ENCODE results near the gene FKBP8.
"Not testable (repeated sequence)": the region's sequence is repeated elsewhere in the genome, so short reads cannot be mapped to it uniquely, and the experiment has no call there.

Gene FKBP8

GRCh38 chr19:18522862-18523440 is 20.4 kb downstream of the FKBP8 start:
- not testable (repeated sequence) for H3K4me3 ChIP-seq (ENCODE audit: low read length); H3K9me3 ChIP-seq (ENCODE audit: low read length); H3K27me3 ChIP-seq (ENCODE audit: insufficient read depth, low read length); H2AFZ ChIP-seq (ENCODE audit: low read depth, low read length); H3K36me3 ChIP-seq (ENCODE audit: insufficient read depth, low read length)
- H3K4me1 ChIP-seq (ENCODE audit: insufficient read depth, low read length) = peaks cover 13% of the 10 kb centered on the region

- Histone ChIP-seq H3K36me3 (ENCODE audit: insufficient read depth, low read length) (no peaks in the 10 kb centered on the region), H3K9me3 (ENCODE audit: low read length) (no peaks in the 10 kb centered on the region), H3K4me3 (ENCODE audit: low read length) (peak overlapping the region; percentile 95), H3K4me1 (ENCODE audit: insufficient read depth, low read length) (peaks cover 13% of the 10 kb centered on the region), H3K27me3 (ENCODE audit: insufficient read depth, low read length) (no peaks in the 10 kb centered on the region), H2AFZ (ENCODE audit: low read depth, low read length) (no peak overlapping the region)
Observed at GRCh38 chr19:18522124-18522861, 21.1 kb downstream of the FKBP8 start.

- H3K4me3 ChIP-seq (ENCODE audit: low read length) = peak within 1 kb of the TSS; percentile 95
- H3K4me1 ChIP-seq (ENCODE audit: insufficient read depth, low read length) = peaks cover 13% of the 10 kb centered on the region
- H2AFZ ChIP-seq (ENCODE audit: low read depth, low read length) = peak within 1 kb of the TSS; percentile 71
- no peaks in the 10 kb centered on the region for H3K27me3 ChIP-seq (ENCODE audit: insufficient read depth, low read length)
- no peaks in the 10 kb centered on the region for H3K36me3 ChIP-seq (ENCODE audit: insufficient read depth, low read length)
- no peaks in the 10 kb centered on the region for H3K9me3 ChIP-seq (ENCODE audit: low read length)
Observed at GRCh38 chr19:18521692-18522123, 21.7 kb downstream of the FKBP8 start, which contains the start of gene ELL. Gene ELL (minus strand): TSS chr19:18522070. CDS start chr19:18522055, 15 bp downstream.

DNA sequence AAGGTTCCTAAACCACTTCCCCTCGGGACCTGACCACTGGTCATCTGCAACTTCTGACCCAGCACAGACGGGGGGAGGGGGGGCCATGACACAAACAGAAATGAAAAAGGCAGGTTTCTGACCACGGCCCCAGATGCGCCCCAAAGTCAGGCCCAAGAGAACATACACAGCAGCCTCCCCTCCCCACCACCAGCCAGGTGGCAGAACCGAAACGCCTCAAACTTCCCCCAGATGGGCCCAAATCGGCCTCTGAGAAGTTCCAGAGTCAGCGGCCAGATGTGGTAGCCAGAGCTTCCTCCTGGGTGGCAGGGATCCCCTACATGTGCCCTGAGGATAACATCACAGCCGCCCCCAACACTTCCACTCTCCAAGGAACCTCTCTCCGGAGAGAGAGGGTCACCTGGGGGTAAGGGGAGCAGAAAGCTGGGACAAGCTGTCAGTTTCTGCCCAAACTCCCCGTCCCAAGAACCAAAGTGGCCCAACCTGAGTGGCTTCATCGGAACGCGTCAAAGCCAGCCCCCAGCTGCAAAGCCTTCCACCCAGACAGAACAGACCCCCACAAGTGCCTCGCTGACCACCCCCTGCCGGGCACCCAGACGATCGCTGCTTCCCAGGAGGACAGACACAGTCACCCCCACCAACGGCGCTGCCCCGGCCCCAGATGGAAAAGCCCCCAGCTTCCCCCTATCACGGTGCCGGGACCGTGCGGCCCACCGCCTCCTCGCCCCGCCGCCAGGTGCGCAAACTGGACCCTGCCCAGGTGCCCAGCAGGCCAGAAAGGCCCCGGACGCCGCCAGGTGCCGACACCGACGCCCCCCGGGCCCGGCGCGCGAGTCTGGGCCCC is 22.3 kb downstream of the FKBP8 start:
- Histone ChIP-seq H3K9me3 (ENCODE audit: low read length) (no peaks in the 10 kb centered on the region), H3K4me3 (ENCODE audit: low read length) (peak overlapping the region; percentile 95), H3K36me3 (ENCODE audit: insufficient read depth, low read length) (no peaks in the 10 kb centered on the region), H3K4me1 (ENCODE audit: insufficient read depth, low read length) (peaks cover 13% of the 10 kb centered on the region), H3K27me3 (ENCODE audit: insufficient read depth, low read length) (no peaks in the 10 kb centered on the region), H2AFZ (ENCODE audit: low read depth, low read length) (peak overlapping the region; percentile 71)

GRCh38 chr19:18519962-18520847 is 23.2 kb downstream of the FKBP8 start:
- Histone ChIP-seq H3K36me3 (ENCODE audit: insufficient read depth, low read length) (no peaks in the 10 kb centered on the region), H2AFZ (ENCODE audit: low read depth, low read length) (no peak overlapping the region), H3K4me1 (ENCODE audit: insufficient read depth, low read length) (peaks cover 18% of the 10 kb centered on the region), H3K9me3 (ENCODE audit: low read length) (no peaks in the 10 kb centered on the region), H3K4me3 (ENCODE audit: low read length) (peak overlapping the region; percentile 95), H3K27me3 (ENCODE audit: insufficient read depth, low read length) (no peaks in the 10 kb centered on the region)

DNA sequence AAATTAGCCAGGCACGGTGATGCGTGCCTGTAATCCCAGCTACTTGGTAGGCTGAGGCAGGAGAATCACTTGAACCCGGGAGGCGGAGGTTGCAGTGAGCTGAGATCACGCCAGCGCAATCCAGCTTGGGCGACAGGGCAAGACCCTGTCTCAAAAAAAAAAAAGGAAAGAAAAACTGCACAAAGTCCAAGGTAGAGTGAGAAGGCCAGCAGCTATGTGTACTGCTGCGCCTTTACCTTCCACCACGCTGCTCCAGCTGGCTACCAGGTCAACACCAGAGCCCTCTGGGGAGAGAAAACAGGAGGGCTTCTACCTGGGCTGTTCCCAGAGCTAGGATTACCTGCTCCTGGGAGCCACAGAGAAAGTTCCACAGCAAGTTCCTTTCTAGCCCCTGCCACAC is 24.7 kb downstream of the FKBP8 start:
- Histone ChIP-seq H3K4me1 (ENCODE audit: insufficient read depth, low read length) (peaks cover 27% of the 10 kb centered on the region), H2AFZ (ENCODE audit: low read depth, low read length) (no peak overlapping the region), H3K36me3 (ENCODE audit: insufficient read depth, low read length) (no peaks in the 10 kb centered on the region), H3K9me3 (ENCODE audit: low read length) (no peaks in the 10 kb centered on the region), H3K4me3 (ENCODE audit: low read length) (no peak overlapping the region), H3K27me3 (ENCODE audit: insufficient read depth, low read length) (no peaks in the 10 kb centered on the region)

DNA sequence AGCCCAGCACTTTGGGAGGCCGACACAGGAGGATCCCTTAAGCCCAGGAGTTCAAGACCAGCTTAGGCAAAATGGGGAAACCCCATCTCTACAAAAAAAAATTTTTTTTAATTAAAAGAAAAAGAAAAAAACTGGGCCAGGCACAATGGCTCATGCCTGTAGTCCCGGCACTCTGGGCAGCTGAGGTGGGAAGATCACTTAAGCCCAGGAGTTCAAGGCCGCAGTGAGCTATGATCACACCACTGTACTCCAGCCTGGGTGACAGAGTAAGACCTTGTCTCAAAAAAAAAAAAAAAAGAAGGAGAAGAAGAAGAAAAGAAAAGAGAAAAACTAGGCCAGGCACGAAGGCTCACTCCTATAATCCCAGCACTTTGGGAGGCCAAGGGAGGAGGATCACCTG is 25.8 kb downstream of the FKBP8 start:
- H3K4me1 ChIP-seq (ENCODE audit: insufficient read depth, low read length) = peaks cover 27% of the 10 kb centered on the region
- H3K36me3 ChIP-seq (ENCODE audit: insufficient read depth, low read length) = no peaks in the 10 kb centered on the region
- H3K27me3 ChIP-seq (ENCODE audit: insufficient read depth, low read length) = no peaks in the 10 kb centered on the region
- H3K4me3 ChIP-seq (ENCODE audit: low read length) = no peak overlapping the region
- H2AFZ ChIP-seq (ENCODE audit: low read depth, low read length) = no peak overlapping the region
- no peaks in the 10 kb centered on the region for H3K9me3 ChIP-seq (ENCODE audit: low read length)

DNA sequence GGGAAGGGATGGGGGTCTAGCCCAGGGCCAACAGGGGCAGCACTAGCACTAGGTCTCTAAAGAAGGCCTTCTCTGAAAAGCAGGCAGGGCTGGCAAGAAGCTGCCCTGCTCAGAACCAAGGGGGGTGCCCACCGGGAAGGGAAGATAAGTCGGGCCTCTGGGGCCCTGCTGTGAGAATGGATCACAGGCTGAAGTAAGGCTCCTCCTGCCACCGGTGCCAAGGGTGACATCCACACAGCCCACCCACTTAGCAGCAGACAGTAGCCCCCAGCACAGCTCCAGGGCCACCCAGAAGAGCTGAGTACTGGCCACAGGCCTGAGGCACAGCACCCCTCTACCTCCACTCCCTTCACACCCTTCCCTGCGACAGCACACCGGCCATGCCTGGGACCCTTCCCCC is 27.4 kb downstream of the FKBP8 start:
- Histone ChIP-seq H3K27me3 (ENCODE audit: insufficient read depth, low read length) (no peaks in the 10 kb centered on the region), H2AFZ (ENCODE audit: low read depth, low read length) (no peak overlapping the region), H3K9me3 (ENCODE audit: low read length) (no peaks in the 10 kb centered on the region)

DNA sequence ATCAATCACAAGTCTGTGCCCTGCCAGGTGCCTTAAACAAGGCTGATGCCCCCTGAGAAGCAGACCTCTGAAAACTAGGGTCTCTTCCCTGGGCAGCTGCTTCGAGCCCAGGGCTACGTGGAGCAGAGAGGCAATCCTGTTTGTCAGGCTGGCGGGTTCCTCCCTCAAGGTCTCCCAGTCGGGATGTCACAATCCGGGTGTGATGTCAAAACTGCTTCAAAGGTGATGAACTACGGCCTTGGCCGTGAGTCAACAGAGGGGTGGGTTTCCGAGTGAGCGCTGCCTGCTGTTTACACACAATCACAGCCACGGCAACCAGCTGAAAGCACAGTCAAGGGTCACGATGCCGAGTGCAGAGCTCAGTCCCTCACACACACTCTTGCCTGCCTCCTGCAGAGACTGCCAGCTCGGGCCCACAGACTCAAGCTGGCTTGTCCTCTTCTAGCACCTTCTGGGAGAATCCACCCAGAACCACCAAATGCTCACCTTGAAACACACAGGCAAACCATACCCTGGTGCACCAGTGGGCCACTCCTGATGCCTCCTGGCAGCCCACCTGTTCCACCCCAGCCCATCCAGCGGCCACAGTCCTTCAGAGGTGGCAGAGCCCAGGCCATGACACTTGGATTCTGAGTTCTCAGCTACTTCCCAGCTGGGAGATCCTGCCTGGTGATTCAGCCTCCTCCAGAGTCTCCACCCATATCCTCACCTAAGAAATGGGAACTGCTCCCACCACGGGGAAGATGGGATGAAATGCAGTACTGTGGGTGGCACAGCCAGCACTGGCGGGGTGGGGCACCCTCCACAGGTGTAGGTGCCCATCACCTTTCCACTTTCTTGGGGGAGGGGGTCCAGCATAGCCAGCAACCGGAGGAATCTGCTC is 28.3 kb downstream of the FKBP8 start:
- H3K27me3 ChIP-seq (ENCODE audit: insufficient read depth, low read length) = no peaks in the 10 kb centered on the region
- no peak overlapping the region for H3K4me3 ChIP-seq (ENCODE audit: low read length)
- peaks cover 17% of the 10 kb centered on the region for H3K4me1 ChIP-seq (ENCODE audit: insufficient read depth, low read length)
- no peaks in the 10 kb centered on the region for H3K9me3 ChIP-seq (ENCODE audit: low read length)
- H3K36me3 ChIP-seq (ENCODE audit: insufficient read depth, low read length) = no peaks in the 10 kb centered on the region
- H2AFZ ChIP-seq (ENCODE audit: low read depth, low read length) = no peak overlapping the region

More for the DNA sequence above, 27.4 kb downstream of the FKBP8 start:
- H3K36me3 ChIP-seq (ENCODE audit: insufficient read depth, low read length) = no peaks in the 10 kb centered on the region
- H3K4me1 ChIP-seq (ENCODE audit: insufficient read depth, low read length) = peaks cover 23% of the 10 kb centered on the region
- H3K4me3 ChIP-seq (ENCODE audit: low read length) = no peak overlapping the region

DNA sequence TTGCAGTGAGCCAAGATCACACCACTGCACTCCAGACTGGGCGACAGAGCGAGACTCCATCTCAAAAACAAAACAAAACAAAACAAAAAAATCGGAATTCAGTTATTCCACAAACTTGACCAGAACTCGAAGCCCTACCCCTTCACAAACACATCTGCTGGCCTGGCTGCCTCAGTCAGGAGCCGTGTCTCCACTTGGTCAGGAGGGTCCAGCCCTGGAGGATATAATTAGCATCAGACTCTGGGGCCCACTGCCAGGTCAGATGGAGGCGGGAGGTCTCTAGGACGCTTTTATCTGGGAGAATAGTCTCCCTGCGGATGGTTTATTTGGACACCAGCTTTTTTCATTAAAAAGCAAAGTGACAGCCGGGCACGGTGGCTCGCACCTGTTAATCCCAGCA is 29.5 kb downstream of the FKBP8 start:
- peaks cover 14% of the 10 kb centered on the region for H3K4me1 ChIP-seq (ENCODE audit: insufficient read depth, low read length)
- H3K27me3 ChIP-seq (ENCODE audit: insufficient read depth, low read length) = no peaks in the 10 kb centered on the region
- no peaks in the 10 kb centered on the region for H3K36me3 ChIP-seq (ENCODE audit: insufficient read depth, low read length)
- no peak overlapping the region for H3K4me3 ChIP-seq (ENCODE audit: low read length)
- no peaks in the 10 kb centered on the region for H3K9me3 ChIP-seq (ENCODE audit: low read length)
- H2AFZ ChIP-seq (ENCODE audit: low read depth, low read length) = no peak overlapping the region

DNA sequence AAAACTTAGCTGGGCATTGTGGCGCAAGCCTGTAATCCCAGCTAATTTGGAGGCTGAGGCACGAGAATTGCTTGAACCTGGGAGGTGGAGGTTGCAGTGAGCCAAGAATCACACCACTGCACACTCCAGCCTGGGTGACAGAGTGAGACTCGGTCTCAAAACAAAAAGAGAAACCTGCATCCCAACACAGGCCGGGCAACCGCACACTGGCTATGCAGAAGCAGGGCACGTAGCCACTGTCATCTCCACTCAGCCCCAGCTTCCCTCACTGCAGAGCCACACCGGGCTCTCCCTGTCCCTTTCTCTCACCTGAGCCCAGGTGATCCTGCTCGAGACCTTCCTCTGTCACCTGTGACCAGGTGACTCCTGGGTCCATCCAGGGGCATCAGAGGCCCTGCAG is 33.2 kb downstream of the FKBP8 start:
- Histone ChIP-seq H3K27me3 (ENCODE audit: insufficient read depth, low read length) (no peaks in the 10 kb centered on the region), H2AFZ (ENCODE audit: low read depth, low read length) (no peak overlapping the region), H3K36me3 (ENCODE audit: insufficient read depth, low read length) (no peaks in the 10 kb centered on the region), H3K4me3 (ENCODE audit: low read length) (no peak overlapping the region), H3K4me1 (ENCODE audit: insufficient read depth, low read length) (peaks cover 9% of the 10 kb centered on the region), H3K9me3 (ENCODE audit: low read length) (no peaks in the 10 kb centered on the region)

GRCh38 chr19:18508585-18508984 is 34.8 kb downstream of the FKBP8 start:
- Histone ChIP-seq H3K4me3 (ENCODE audit: low read length) (no peak overlapping the region), H2AFZ (ENCODE audit: low read depth, low read length) (no peak overlapping the region), H3K9me3 (ENCODE audit: low read length) (no peaks in the 10 kb centered on the region), H3K27me3 (ENCODE audit: insufficient read depth, low read length) (no peaks in the 10 kb centered on the region), H3K4me1 (ENCODE audit: insufficient read depth, low read length) (peaks cover 5% of the 10 kb centered on the region), H3K36me3 (ENCODE audit: insufficient read depth, low read length) (no peaks in the 10 kb centered on the region)

Data from neuron (in vitro differentiated cells).